HG03064 (cell line): ENCODE data around the gene OXSR1.

Source experiments
- ATAC-seq: cut with Tn5 transposase; IDR thresholded peaks from one replicate; pipeline ENCODE4 v1.9.1; 2021; ENCODE audit warnings: low read depth; ENCODE audit not compliant: unreplicated experiment

OXSR1 gene

GRCh38 chr3:38297537-38297936 is 132.2 kb downstream of the OXSR1 start:
- no peak for ATAC-seq

DNA sequence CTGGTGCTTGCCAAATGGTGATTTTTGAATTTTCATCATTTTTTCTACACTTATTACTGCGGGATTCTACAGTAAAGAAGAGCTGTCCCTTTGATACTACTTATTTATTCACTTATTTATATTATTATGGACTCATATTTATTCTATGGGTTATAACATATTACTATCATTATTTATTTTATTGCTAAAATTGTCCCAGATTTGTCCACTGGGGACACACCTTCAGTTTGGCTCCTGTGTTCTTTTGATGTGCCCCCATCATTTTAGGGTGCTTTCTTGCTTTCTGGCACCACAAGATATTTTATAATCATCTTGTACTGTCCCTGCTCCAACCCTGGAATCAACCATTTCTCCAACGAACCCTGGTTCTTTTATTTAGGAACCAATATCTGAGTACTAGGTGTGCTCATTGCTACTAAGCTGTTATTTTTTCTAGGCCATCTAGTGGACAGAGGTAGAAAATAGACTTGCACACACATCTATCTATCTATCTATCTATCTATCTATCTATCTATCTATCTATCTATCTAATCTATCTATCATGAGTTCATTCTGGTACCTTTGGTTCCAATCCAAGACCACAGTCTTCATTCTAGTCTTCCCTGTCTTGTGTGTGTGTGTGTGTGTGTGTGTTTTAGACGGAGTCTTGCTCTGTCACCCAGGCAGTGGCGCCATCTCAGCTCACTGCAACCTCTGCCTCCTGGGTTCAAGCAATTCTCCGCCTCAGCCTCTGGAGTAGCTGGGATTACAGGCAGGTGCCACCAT is 132.8 kb downstream of the OXSR1 start:
- ATAC-seq: no peak
